ENCODE data around the gene KCNQ4.
A peak's percentile ranks its signal among the peaks of the same experiment; 100 is the strongest.

KCNQ4 gene

DNA sequence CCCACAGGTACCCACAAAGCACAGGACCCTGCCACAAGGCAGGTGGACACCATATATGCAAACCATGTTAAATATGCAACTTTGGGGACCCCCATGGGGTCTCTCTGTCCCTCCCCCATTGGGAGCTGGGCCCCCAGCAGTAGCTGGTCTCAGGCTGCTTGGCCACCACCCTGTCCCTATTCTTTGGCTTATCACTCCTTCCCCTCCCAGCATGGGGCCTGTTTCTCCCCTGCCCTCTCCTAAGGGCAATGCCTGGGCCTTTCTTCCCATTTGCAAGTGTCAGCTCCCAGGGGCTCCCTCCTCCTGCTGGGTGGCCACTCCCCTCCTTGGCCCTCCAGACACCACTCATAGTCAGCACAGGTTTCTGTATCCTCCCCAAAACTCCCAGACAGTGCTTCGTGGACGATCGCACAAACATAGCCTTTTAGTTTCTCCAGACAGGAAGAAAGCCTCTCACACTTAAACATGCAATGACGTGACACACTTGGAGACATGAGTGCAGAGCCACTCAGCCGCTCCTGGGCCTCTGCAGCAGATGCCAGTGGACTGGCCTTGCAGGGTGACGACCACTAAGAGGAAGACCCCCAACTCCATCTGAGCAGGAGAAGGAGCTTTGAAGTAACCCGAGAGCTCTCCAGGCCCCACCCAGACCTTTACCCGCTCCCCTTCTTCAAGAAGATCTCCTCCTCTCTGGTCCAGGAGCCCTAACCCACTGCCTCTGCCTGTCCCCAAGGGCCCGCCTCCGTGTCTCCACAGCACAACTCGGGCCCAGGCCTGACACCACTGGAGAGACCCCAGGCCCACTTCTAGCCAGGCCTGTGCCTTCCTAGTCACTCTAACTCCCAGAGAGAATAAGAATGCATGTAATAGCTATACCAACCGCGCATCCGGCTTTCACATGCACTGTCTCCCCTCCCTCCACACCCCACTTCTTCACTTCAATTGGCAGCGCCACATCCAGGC, 55.7 kb downstream of the KCNQ4 start:
- no peak for TF ChIP-seq CTCF (IDR thresholded peaks at IDR 0.05; ENCODE audit: insufficient read depth, low read length, poor library complexity, severe bottlenecking)
- Histone ChIP-seq H3K36me3 (ENCODE audit: control insufficient read depth, insufficient read depth, low read length) (no peaks in the 10 kb centered on the region), H3K27me3 (replicated peaks; ENCODE audit: control insufficient read depth, insufficient read depth, low read length) (no peaks in the 10 kb centered on the region), H3K4me3 (replicated peaks; ENCODE audit: low read depth, low read length) (no peak overlapping the region)
- DNase-seq (ENCODE audit: extremely low read depth, insufficient read length), result no peak

- no peak overlapping the region for H3K4me3 ChIP-seq (replicated peaks; ENCODE audit: low read depth, low read length)
- H3K36me3 ChIP-seq (ENCODE audit: control insufficient read depth, insufficient read depth, low read length), result no peaks in the 10 kb centered on the region
- H3K27me3 ChIP-seq (replicated peaks; ENCODE audit: control insufficient read depth, insufficient read depth, low read length), result no peaks in the 10 kb centered on the region
- no peak for TF ChIP-seq CTCF (IDR thresholded peaks at IDR 0.05; ENCODE audit: insufficient read depth, low read length, poor library complexity, severe bottlenecking)
- DNase-seq (ENCODE audit: extremely low read depth, insufficient read length), result no peak
Measured at GRCh38 chr1:40839943-40840335, 56.4 kb downstream of the KCNQ4 start.

DNA sequence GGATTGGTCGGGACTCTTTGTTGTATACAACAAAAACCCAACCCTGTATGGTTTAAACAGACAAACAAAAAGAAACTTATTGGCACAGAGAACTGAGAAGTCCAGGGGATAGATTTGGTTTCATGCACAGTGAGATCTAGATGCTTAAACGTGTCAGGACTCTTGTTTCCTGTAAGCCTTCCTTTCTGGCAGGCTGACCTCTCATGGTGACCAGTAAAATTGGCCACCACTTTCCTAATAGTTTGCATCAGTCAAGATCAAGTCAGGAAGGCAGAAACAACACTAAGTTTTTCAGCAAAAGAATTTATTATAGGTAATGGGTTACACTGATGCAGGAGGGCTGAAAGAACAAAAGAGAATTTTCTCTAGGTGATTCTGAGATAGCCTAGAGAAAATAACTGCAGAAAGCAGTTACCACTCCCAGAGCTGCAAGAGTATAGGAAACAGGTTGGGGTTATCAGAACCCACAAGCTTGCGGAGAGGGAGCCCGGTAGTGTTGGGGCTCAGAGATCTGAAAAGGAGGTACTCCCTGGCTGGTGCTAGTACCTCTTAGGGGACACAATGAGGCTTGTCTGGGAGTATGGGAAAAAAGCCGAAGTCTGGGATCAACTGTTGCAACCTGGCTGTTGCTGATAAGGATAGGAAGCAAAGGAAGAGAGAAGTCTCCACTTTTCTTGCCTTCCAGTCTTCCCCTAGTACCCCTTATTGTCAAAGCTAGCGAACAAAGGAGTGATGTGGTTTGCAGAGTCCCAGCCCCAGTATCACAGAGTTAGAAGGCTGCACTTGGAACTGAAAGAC, 57.1 kb downstream of the KCNQ4 start:
- no peaks in the 10 kb centered on the region for H3K27me3 ChIP-seq (replicated peaks; ENCODE audit: control insufficient read depth, insufficient read depth, low read length)
- no peaks in the 10 kb centered on the region for H3K36me3 ChIP-seq (ENCODE audit: control insufficient read depth, insufficient read depth, low read length)
- TF ChIP-seq CTCF (IDR thresholded peaks at IDR 0.05; ENCODE audit: insufficient read depth, low read length, poor library complexity, severe bottlenecking), result peak; percentile 16
- no peak overlapping the region for H3K4me3 ChIP-seq (replicated peaks; ENCODE audit: low read depth, low read length)
- no peak for DNase-seq (ENCODE audit: extremely low read depth, insufficient read length)

- no peaks in the 10 kb centered on the region for H3K27me3 ChIP-seq (replicated peaks; ENCODE audit: control insufficient read depth, insufficient read depth, low read length)
- H3K36me3 ChIP-seq (ENCODE audit: control insufficient read depth, insufficient read depth, low read length), result no peaks in the 10 kb centered on the region
- TF ChIP-seq CTCF (IDR thresholded peaks at IDR 0.05; ENCODE audit: insufficient read depth, low read length, poor library complexity, severe bottlenecking), result no peak
- H3K4me3 ChIP-seq (replicated peaks; ENCODE audit: low read depth, low read length), result no peak overlapping the region
- DNase-seq (ENCODE audit: extremely low read depth, insufficient read length), result no peak
Measured at GRCh38 chr1:40841602-40842001, 58.0 kb downstream of the KCNQ4 start.

- Histone ChIP-seq H3K36me3 (ENCODE audit: control insufficient read depth, insufficient read depth, low read length) (no peaks in the 10 kb centered on the region), H3K27me3 (replicated peaks; ENCODE audit: control insufficient read depth, insufficient read depth, low read length) (no peaks in the 10 kb centered on the region), H3K4me3 (replicated peaks; ENCODE audit: low read depth, low read length) (no peak overlapping the region)
- no peak for TF ChIP-seq CTCF (IDR thresholded peaks at IDR 0.05; ENCODE audit: insufficient read depth, low read length, poor library complexity, severe bottlenecking)
- DNase-seq (ENCODE audit: extremely low read depth, insufficient read length), result no peak
Measured at GRCh38 chr1:40842207-40842606, 58.6 kb downstream of the KCNQ4 start.

Measured in GM06990 (cell line).